ENCODE results near the gene GOLT1A.

DNA sequence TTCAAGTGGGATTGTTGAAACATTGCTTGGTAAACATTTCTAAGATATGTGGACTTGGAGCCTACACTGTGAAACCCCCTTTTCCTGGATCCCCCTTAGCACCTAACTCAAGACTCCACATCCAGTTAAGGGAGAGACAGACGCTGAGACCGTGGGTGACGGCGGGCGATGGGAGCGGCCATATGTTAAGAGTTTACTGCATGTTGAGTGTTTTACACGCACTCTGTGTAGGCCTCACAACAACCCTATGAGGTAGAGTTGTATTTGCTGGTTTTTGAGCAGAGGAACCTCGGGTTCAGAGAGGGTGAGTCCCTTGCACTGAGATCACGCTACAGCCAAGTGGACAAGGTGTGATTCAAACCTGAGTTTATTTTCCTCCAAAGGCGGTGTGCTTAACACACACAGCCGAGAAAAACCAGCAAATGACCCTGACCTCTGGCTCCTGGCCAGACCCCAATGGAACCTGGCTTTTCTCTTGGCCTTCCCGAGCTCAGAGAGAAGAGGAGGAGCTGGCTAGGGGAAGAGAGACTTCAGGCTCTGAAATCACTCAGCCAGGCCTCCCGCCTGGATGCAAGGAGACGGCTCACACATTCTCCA lies 46.9 kb upstream of the GOLT1A start:
- TF ChIP-seq, protein P1, sequence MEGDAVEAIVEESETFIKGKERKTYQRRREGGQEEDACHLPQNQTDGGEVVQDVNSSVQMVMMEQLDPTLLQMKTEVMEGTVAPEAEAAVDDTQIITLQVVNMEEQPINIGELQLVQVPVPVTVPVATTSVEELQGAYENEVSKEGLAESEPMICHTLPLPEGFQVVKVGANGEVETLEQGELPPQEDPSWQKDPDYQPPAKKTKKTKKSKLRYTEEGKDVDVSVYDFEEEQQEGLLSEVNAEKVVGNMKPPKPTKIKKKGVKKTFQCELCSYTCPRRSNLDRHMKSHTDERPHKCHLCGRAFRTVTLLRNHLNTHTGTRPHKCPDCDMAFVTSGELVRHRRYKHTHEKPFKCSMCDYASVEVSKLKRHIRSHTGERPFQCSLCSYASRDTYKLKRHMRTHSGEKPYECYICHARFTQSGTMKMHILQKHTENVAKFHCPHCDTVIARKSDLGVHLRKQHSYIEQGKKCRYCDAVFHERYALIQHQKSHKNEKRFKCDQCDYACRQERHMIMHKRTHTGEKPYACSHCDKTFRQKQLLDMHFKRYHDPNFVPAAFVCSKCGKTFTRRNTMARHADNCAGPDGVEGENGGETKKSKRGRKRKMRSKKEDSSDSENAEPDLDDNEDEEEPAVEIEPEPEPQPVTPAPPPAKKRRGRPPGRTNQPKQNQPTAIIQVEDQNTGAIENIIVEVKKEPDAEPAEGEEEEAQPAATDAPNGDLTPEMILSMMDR (conservative IDR thresholded peaks at IDR 0.05; ENCODE audit: low read length), result no peak
- no peak for TF ChIP-seq EZH2phosphoT487 (IDR thresholded peaks at IDR 0.05; ENCODE audit: borderline replicate concordance)
